Measurements from ENCODE around the gene SLC7A10.
"Not testable (repeated sequence)": the region's sequence is repeated elsewhere in the genome, so short reads cannot be mapped to it uniquely, and the experiment has no call there.

SLC7A10 gene

DNA sequence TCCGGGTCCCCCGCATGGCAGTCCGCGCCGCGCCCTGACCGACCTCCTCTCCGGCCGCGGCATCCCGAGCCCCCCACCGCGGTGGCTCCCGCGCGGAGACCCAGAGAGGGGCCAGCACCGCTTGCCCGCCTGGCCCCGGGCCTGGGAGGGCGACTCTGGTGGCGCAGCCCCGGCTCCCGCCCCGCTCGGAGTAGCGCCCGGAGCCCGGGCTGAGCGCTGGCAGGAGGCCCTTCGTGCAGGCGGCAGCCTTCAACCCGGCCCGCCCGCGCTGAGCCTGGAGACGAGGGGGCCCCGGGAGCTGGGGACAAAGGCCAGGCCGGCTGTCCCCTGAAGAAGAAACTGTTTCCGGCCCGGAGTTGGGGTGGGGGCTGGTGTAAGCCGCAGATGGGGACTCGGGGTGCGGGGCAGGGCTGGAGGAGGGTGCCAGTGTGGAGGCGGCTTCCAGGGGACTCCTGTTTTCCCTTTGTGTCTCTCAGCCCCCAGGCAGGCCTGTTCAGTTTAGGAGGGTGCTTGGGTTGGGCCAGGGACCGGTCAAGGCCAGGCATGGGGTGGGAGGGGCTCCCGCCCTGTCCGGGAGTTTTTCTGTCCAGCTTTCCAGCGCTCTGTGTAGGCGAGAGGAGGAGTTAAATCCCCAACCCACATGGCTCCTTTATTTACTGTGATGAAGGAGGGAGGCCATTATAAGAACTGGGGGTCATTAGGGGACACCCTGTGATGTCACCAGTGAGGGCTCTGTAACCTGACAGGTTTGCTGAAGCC lies 30.6 kb downstream of the SLC7A10 start:
- H3K4me1 ChIP-seq (ENCODE audit: insufficient read depth, low read length): peaks cover 11% of the 10 kb centered on the region
- H3K9me3 ChIP-seq (ENCODE audit: low read length): no peaks in the 10 kb centered on the region
- H3K27me3 ChIP-seq (ENCODE audit: insufficient read depth, low read length): no peaks in the 10 kb centered on the region
- peak overlapping the region; percentile 73 for H3K4me3 ChIP-seq (ENCODE audit: low read length)
- H3K36me3 ChIP-seq (ENCODE audit: insufficient read depth, low read length): peaks cover 25% of the 10 kb centered on the region
- no peak overlapping the region for H2AFZ ChIP-seq (ENCODE audit: low read depth, low read length)

DNA sequence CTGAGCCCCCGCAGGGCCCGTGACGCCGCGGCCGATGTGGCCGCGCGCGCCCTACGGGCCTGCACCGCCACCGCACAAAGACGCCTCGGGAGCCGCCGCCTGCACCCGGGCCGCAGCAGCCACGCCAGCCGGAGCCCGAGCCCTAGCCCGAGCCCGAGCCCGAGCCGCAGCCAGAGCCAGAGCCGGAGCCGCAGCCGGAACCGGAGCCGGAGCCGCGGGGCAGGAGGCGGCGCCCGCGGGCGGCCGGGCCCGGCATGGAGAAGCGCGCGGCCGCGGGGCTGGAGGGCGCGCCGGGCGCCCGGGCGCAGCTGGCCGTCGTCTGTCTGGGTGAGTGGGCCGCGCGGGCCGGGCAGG lies 31.1 kb downstream of the SLC7A10 start:
- peak overlapping the region; percentile 73 for H3K4me3 ChIP-seq (ENCODE audit: low read length)
- peaks cover 11% of the 10 kb centered on the region for H3K4me1 ChIP-seq (ENCODE audit: insufficient read depth, low read length)

DNA sequence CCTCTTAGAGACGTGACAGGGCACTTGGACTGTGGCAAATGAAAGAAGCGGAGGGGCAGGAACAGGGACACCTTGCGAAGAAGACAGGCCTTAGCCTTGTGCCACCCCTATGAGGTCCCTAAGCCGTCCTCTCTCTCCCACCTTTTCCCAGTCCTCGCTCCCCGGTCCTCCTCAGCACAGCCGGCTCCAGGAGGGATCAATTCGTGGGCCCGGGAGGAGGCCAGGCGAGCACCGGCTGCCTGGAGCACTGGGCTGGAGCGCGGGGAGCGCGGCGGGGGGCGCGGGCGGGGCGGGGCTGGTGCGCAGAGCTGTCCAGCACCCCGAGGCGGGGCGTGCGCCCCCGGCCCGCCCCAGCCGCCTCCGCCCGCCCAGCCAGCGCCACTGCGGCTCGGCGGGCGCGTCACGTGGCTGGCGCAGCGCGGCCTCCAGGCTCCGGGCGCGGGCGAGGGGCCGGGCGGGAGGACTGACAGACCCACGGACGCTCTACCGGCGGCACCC lies 31.7 kb downstream of the SLC7A10 start, which contains the start of gene LRP3:
TSS of gene LRP3 (plus strand) at position 466 of the 498 bp plus-strand sequence. CDS start 456 bp downstream, outside the sequence.
- Histone ChIP-seq H3K27me3 (ENCODE audit: insufficient read depth, low read length) (no peaks in the 10 kb centered on the region), H3K4me1 (ENCODE audit: insufficient read depth, low read length) (peaks cover 11% of the 10 kb centered on the region), H2AFZ (ENCODE audit: low read depth, low read length) (no peak within 1 kb of the TSS), H3K9me3 (ENCODE audit: low read length) (no peaks in the 10 kb centered on the region), H3K4me3 (ENCODE audit: low read length) (peak within 1 kb of the TSS; percentile 73), H3K36me3 (ENCODE audit: insufficient read depth, low read length) (peaks cover 21% of the 10 kb centered on the region)

More for the DNA sequence above, 31.1 kb downstream of the SLC7A10 start:
- Histone ChIP-seq H3K27me3 (ENCODE audit: insufficient read depth, low read length) (no peaks in the 10 kb centered on the region), H3K9me3 (ENCODE audit: low read length) (no peaks in the 10 kb centered on the region), H2AFZ (ENCODE audit: low read depth, low read length) (no peak overlapping the region), H3K36me3 (ENCODE audit: insufficient read depth, low read length) (peaks cover 23% of the 10 kb centered on the region)

DNA sequence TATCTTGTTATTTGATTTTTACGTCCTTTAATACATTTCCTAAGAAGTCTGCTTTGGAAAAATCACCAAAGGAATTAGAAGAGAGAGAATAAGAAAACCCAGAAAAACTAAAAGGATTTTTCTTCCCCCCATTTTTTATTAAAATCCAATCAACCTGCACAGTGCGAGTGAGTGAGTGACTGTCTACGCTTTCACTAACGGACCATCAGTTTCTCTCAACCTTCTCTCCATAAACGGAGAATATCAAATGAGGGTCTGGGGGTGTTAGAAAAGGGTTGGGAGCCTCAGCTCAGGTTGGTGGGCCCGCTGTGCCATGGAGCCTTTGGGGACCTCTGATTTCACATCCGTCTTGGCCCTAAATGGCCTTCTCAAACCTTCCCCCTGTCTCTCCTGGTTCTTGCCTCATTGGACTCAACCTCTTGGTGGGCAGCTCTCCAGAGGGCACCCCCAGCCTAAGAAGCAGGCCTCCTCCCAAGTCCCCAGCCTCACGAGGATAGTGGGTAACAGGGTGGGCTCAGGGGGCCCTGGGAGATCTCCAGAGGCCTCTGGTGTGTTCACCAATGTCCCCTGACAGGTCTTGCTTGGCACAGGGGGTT lies 32.3 kb downstream of the SLC7A10 start:
- no peaks in the 10 kb centered on the region for H3K9me3 ChIP-seq (ENCODE audit: low read length)
- peak overlapping the region; percentile 73 for H3K4me3 ChIP-seq (ENCODE audit: low read length)
- peaks cover 19% of the 10 kb centered on the region for H3K36me3 ChIP-seq (ENCODE audit: insufficient read depth, low read length)
- H2AFZ ChIP-seq (ENCODE audit: low read depth, low read length): no peak overlapping the region
- peaks cover 11% of the 10 kb centered on the region for H3K4me1 ChIP-seq (ENCODE audit: insufficient read depth, low read length)
- no peaks in the 10 kb centered on the region for H3K27me3 ChIP-seq (ENCODE audit: insufficient read depth, low read length)

DNA sequence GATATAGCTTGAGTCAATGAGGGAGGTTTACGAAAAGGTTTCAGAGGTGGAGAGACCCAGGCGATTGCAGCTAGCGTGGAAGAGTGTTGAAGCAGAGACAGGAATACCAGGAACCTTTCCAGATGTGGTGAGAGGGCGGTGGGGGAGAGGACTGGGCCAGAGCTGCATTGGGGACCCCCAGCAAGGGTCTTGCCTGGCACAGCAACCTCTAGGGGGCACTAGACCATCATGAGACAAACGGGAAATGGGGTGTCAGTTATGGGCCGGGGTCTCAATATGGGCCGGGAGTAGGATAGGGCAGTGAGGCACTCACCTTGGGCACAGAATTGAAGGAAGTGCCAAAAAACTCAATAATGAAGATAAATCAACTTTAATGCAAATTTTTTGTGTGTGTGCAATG lies 33.6 kb downstream of the SLC7A10 start:
- H3K4me3 ChIP-seq (ENCODE audit: low read length): no peak overlapping the region
- no peaks in the 10 kb centered on the region for H3K27me3 ChIP-seq (ENCODE audit: insufficient read depth, low read length)
- H3K4me1 ChIP-seq (ENCODE audit: insufficient read depth, low read length): peaks cover 11% of the 10 kb centered on the region
- peaks cover 6% of the 10 kb centered on the region for H3K36me3 ChIP-seq (ENCODE audit: insufficient read depth, low read length)
- no peak overlapping the region for H2AFZ ChIP-seq (ENCODE audit: low read depth, low read length)
- H3K9me3 ChIP-seq (ENCODE audit: low read length): no peaks in the 10 kb centered on the region

DNA sequence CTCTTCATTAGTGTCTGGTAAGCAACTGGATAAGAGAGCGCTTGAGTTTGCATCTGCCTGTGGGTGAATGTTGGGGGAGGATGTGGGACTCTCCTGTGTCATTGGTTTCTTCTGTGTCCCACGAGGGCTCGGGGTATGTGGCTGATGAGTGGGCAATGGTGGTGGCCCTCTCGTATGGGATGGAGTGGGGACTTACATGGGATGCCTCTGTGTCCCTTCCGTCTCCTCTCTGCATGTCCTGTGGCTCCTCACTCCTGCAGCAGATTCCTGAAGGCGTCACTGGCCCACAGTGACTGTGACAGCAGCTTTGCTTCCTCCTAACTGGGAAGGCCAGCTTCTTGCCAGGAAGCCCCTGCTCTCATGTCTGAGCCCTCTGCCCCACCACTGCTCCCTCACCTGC lies 34.1 kb downstream of the SLC7A10 start:
- H3K36me3 ChIP-seq (ENCODE audit: insufficient read depth, low read length): peaks cover under 1% of the 10 kb centered on the region
- H3K9me3 ChIP-seq (ENCODE audit: low read length): no peaks in the 10 kb centered on the region
- peaks cover 11% of the 10 kb centered on the region for H3K4me1 ChIP-seq (ENCODE audit: insufficient read depth, low read length)
- no peak overlapping the region for H2AFZ ChIP-seq (ENCODE audit: low read depth, low read length)
- no peak overlapping the region for H3K4me3 ChIP-seq (ENCODE audit: low read length)
- H3K27me3 ChIP-seq (ENCODE audit: insufficient read depth, low read length): peaks cover 3% of the 10 kb centered on the region

DNA sequence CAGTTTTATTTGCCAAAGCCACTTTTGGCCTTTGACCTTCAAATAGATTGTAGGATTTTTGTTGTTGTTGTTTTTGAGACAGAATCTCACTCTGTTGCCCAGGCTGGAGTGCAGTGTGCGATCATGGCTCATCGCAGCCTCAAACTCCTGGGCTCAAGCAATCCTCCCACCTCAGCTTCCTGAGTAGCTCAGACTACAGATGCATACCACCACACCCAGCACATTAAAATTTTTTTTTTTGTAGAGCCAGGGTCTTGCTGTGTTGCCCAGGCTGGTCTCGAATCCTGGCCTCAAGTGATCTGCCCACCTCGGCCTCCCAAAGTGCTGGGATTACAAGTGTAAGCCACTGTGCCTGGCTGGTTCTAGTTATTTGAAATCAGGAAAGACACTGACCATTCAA lies 34.6 kb downstream of the SLC7A10 start:
- H3K36me3 ChIP-seq (ENCODE audit: insufficient read depth, low read length); H3K9me3 ChIP-seq (ENCODE audit: low read length); H3K27me3 ChIP-seq (ENCODE audit: insufficient read depth, low read length); H3K4me3 ChIP-seq (ENCODE audit: low read length); H2AFZ ChIP-seq (ENCODE audit: low read depth, low read length): not testable (repeated sequence)
- H3K4me1 ChIP-seq (ENCODE audit: insufficient read depth, low read length): peaks cover 11% of the 10 kb centered on the region

DNA sequence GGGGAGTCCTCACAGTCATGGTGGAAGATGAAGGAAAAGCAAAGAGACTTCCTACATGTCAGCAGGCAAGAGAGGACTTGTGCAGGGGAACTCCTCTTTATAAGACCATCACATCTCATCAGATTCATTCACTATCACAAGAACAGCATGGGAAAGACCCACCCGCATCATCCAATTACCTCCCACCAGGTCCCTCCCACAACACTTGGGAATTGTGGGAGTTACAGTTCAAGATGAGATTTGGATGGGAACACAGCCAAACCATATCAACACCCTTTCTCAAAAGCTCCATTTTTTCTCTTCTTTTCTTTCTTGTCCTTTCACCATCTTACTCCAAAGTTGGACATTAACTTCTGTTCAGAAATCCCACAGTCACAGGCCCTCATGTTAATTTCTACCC lies 36.2 kb downstream of the SLC7A10 start:
- no peaks in the 10 kb centered on the region for H3K36me3 ChIP-seq (ENCODE audit: insufficient read depth, low read length)
- H2AFZ ChIP-seq (ENCODE audit: low read depth, low read length): no peak overlapping the region
- H3K4me1 ChIP-seq (ENCODE audit: insufficient read depth, low read length): peaks cover 4% of the 10 kb centered on the region
- peaks cover 3% of the 10 kb centered on the region for H3K27me3 ChIP-seq (ENCODE audit: insufficient read depth, low read length)
- no peaks in the 10 kb centered on the region for H3K9me3 ChIP-seq (ENCODE audit: low read length)
- H3K4me3 ChIP-seq (ENCODE audit: low read length): no peak overlapping the region

DNA sequence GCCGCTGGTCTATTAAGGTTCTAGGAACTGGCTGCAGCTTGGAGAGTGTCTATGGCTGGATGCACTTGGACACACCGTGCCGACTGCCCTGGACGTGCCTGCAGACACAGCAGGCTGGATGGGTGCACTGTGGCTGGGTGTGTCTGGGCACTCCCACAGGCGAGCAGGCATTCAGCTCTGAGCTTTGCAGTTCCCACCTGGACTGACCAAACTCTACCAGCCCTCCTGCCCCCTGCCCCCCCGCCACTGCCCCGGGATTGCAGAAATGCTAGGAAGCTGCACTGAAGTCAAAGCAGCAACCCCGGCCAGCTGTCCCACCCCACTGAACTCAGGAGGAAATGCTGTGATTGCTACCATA lies 38.5 kb downstream of the SLC7A10 start:
- H3K9me3 ChIP-seq (ENCODE audit: low read length): no peaks in the 10 kb centered on the region
- H3K36me3 ChIP-seq (ENCODE audit: insufficient read depth, low read length): no peaks in the 10 kb centered on the region
- no peak overlapping the region for H2AFZ ChIP-seq (ENCODE audit: low read depth, low read length)
- no peak overlapping the region for H3K4me3 ChIP-seq (ENCODE audit: low read length)
- peaks cover 3% of the 10 kb centered on the region for H3K27me3 ChIP-seq (ENCODE audit: insufficient read depth, low read length)
- no peaks in the 10 kb centered on the region for H3K4me1 ChIP-seq (ENCODE audit: insufficient read depth, low read length)

DNA sequence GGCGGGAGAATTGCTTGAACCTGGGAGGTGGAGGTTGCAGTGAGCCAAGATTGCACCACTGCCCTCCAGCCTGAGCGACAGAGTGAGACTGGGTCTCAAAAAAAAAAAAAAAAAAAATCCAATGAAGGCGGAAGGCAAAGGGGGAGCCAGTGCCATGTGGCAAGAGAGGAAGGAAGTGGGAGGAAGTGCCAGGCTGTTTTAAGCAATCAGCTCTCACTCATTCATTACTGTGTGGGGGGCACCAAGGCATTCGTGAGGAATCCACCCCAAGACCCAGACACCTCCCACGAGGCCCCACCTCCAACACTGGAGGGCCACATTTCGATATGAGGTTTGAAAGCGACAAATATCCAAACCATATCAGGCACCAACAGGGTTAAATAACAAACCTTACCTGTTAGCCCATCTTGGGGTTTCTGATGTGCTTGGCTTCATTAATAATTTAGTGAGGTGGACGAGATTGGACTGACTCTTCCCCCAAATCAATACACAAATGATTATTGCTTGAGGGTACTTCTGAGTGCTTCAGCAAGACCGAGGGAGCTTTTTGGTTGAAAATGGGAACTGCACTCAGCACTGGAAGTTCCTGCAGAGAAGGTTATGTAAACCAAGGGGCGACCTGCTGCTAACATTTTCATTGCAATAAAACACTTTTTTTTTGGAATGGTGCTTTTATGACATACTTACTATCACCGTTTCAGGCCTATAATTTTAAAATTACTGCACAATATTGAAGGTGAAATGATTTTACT lies 39.0 kb downstream of the SLC7A10 start:
- H3K9me3 ChIP-seq (ENCODE audit: low read length): no peaks in the 10 kb centered on the region
- no peak overlapping the region for H3K4me3 ChIP-seq (ENCODE audit: low read length)
- H3K4me1 ChIP-seq (ENCODE audit: insufficient read depth, low read length): no peaks in the 10 kb centered on the region
- peaks cover 3% of the 10 kb centered on the region for H3K27me3 ChIP-seq (ENCODE audit: insufficient read depth, low read length)
- H2AFZ ChIP-seq (ENCODE audit: low read depth, low read length): no peak overlapping the region
- H3K36me3 ChIP-seq (ENCODE audit: insufficient read depth, low read length): no peaks in the 10 kb centered on the region

DNA sequence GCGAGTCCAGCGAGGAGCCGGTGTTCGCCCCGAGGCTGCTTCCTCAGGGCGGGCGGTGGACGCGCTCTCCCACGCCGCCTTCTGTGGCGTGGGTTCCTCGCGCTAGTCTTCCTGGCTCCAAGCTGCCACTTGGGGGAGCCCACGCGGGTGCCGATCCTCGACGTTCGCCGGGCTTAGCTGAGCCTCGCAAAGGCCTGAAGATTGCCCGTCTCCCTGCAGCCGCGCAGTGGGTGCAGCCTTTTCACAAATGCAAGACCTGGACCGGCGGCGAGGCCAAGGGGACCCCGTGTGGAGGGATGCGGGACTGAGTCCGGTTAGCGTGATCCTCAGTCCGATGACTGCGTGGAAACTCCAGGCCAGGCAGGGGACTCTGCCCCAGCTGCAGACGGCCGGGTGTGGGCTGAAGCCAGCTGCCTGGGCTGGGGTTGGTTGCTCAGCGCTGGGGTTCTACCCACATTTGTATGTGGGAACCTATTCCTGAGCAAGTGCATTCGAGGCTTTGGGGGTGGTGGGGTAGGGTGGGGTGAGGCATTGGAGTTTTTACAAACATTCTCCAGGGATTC lies 48.2 kb downstream of the SLC7A10 start:
- H3K27me3 ChIP-seq (ENCODE audit: insufficient read depth, low read length): no peaks in the 10 kb centered on the region
- no peaks in the 10 kb centered on the region for H3K36me3 ChIP-seq (ENCODE audit: insufficient read depth, low read length)
- peaks cover 20% of the 10 kb centered on the region for H3K4me1 ChIP-seq (ENCODE audit: insufficient read depth, low read length)
- no peaks in the 10 kb centered on the region for H3K9me3 ChIP-seq (ENCODE audit: low read length)
- peak overlapping the region; percentile 8 for H2AFZ ChIP-seq (ENCODE audit: low read depth, low read length)
- peak overlapping the region; percentile 53 for H3K4me3 ChIP-seq (ENCODE audit: low read length)

DNA sequence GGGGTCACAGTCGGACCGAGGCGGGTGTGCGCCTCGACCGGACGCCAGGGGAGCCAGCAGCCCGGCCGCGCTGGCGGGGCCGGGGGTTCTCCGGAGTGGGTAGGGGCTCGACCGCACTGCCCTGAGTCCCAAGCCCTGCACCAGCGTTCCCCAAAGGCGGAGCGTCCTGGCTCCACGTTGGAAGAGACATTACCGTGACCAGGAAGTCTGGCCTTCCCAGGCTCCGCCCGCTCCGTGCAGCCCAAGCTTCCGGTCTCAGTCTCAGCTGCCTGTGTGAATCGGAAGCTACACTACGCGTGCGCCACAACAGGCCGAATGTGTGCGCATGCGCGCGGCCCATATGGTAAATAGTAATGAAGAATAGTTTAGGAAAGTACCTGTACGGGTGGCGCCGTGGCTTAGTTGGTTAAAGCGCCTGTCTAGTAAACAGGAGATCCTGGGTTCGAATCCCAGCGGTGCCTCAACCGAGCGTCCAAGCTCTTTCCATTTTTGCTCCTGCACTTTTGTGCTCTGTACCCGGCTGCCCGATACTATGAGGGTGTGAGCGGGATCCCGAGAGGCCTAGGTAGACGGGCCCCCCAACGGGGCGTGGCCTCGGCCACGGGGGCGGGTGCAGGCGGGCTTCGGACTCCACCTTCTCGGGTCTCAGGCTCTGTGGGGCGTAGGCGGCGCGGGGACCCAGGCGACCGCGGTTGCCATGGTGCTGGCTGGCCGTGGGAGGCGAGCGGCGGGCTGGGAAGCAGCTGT lies 48.8 kb downstream of the SLC7A10 start:
- H3K4me1 ChIP-seq (ENCODE audit: insufficient read depth, low read length): peaks cover 20% of the 10 kb centered on the region
- no peaks in the 10 kb centered on the region for H3K27me3 ChIP-seq (ENCODE audit: insufficient read depth, low read length)
- no peaks in the 10 kb centered on the region for H3K9me3 ChIP-seq (ENCODE audit: low read length)
- H3K36me3 ChIP-seq (ENCODE audit: insufficient read depth, low read length): no peaks in the 10 kb centered on the region
- peak overlapping the region; percentile 82 for H3K4me3 ChIP-seq (ENCODE audit: low read length)
- peak overlapping the region; percentile 43 for H2AFZ ChIP-seq (ENCODE audit: low read depth, low read length)

All from neuron (in vitro differentiated cells).